ENCODE results near the gene ARID2. TPM values are rescaled to one million over a fixed set of nuclear protein-coding genes. Genes with fewer than 3 reads are reported as not detected.

Gene ARID2
- total RNA-seq, 2 donors from 2014 or later: 30.5 to 36.2 TPM

- Histone ChIP-seq H3K36me3 (peaks cover 18% of the 10 kb centered on the region), H3K9me3 (no peaks in the 10 kb centered on the region), H3K4me3 (no peak overlapping the region), H3K4me1 (ENCODE audit: control insufficient read depth in 1 of 2, low read depth in 2 of 2) (peaks cover 5 to 13% of the 10 kb centered on the region in 2 donors), H3K27ac (no peak overlapping the region), H3K27me3 (replicated peaks; ENCODE audit: insufficient read depth) (no peaks in the 10 kb centered on the region)
- DNase-seq (ENCODE audit: low spot score) (no peak), ATAC-seq (ENCODE audit: insufficient number of reproducible peaks, low FRiP score, low read depth) (no peak)
- no peak for TF ChIP-seq CTCF (IDR thresholded peaks at IDR 0.05)
Observed at GRCh38 chr12:45877069-45877468, 147.6 kb downstream of the ARID2 start.

GRCh38 chr12:45878630-45879255 is 149.2 kb downstream of the ARID2 start:
- DNase-seq (ENCODE audit: low spot score) (no peak), ATAC-seq (ENCODE audit: insufficient number of reproducible peaks, low FRiP score, low read depth) (no peak)
- Histone ChIP-seq H3K36me3 (peaks cover 16% of the 10 kb centered on the region), H3K27me3 (replicated peaks; ENCODE audit: insufficient read depth) (no peaks in the 10 kb centered on the region), H3K9me3 (no peaks in the 10 kb centered on the region), H3K27ac (peak overlapping the region in 1 of 2 donors; percentile 8), H3K4me3 (no peak overlapping the region), H3K4me1 (ENCODE audit: control insufficient read depth in 1 of 2, low read depth in 2 of 2) (peaks cover 5 to 13% of the 10 kb centered on the region in 2 donors)
- no peak for TF ChIP-seq CTCF (IDR thresholded peaks at IDR 0.05)

GRCh38 chr12:45879363-45879895 is 149.9 kb downstream of the ARID2 start:
- H3K27ac ChIP-seq: peak overlapping the region in 1 of 2 donors; percentile 8
- H3K27me3 ChIP-seq (replicated peaks; ENCODE audit: insufficient read depth): no peaks in the 10 kb centered on the region

GRCh38 chr12:45880533-45880932 is 151.0 kb downstream of the ARID2 start:
- no peak for DNase-seq (ENCODE audit: low spot score)
- Histone ChIP-seq H3K9me3 (no peaks in the 10 kb centered on the region), H3K27me3 (replicated peaks; ENCODE audit: insufficient read depth) (no peaks in the 10 kb centered on the region), H3K4me1 (ENCODE audit: control insufficient read depth in 1 of 2, low read depth in 2 of 2) (peaks cover 5 to 13% of the 10 kb centered on the region in 2 donors), H3K4me3 (no peak overlapping the region), H3K36me3 (peaks cover 12% of the 10 kb centered on the region), H3K27ac (no peak overlapping the region)
- no peak for TF ChIP-seq CTCF (IDR thresholded peaks at IDR 0.05)
- no peak for ATAC-seq (ENCODE audit: insufficient number of reproducible peaks, low FRiP score, low read depth)

More at GRCh38 chr12:45879363-45879895, 149.9 kb downstream of the ARID2 start:
- DNase-seq (ENCODE audit: low spot score) (no peak), ATAC-seq (ENCODE audit: insufficient number of reproducible peaks, low FRiP score, low read depth) (no peak)
- Histone ChIP-seq H3K36me3 (peaks cover 11% of the 10 kb centered on the region), H3K4me1 (ENCODE audit: control insufficient read depth in 1 of 2, low read depth in 2 of 2) (peaks cover 5 to 13% of the 10 kb centered on the region in 2 donors), H3K4me3 (no peak overlapping the region), H3K9me3 (no peaks in the 10 kb centered on the region)
- no peak for TF ChIP-seq CTCF (IDR thresholded peaks at IDR 0.05)

GRCh38 chr12:45883187-45883586 is 153.7 kb downstream of the ARID2 start:
- ATAC-seq (ENCODE audit: insufficient number of reproducible peaks, low FRiP score, low read depth): no peak
- Histone ChIP-seq H3K9me3 (no peaks in the 10 kb centered on the region), H3K27me3 (replicated peaks; ENCODE audit: insufficient read depth) (no peaks in the 10 kb centered on the region), H3K4me3 (no peak overlapping the region), H3K36me3 (peaks cover 6% of the 10 kb centered on the region), H3K27ac (no peak overlapping the region), H3K4me1 (ENCODE audit: control insufficient read depth in 1 of 2, low read depth in 2 of 2) (peaks cover 3 to 13% of the 10 kb centered on the region in 2 donors)
- DNase-seq (ENCODE audit: low spot score): no peak
- TF ChIP-seq CTCF (IDR thresholded peaks at IDR 0.05): no peak
